GM19467 (cell line): ENCODE measurements around the gene ZNF521.
"Not testable (repeated sequence)": the region's sequence is repeated elsewhere in the genome, so short reads cannot be mapped to it uniquely, and the experiment has no call there.

Experiments
- ATAC-seq: cut with Tn5 transposase; IDR thresholded peaks from one replicate; pipeline ENCODE4 v1.9.1; 2021; ENCODE audit warnings: mild to moderate bottlenecking, moderate library complexity; ENCODE audit not compliant: unreplicated experiment

The ZNF521 gene

GRCh38 chr18:25295624-25296138, 56.3 kb downstream of the ZNF521 start:
- ATAC-seq, result no peak

GRCh38 chr18:25291150-25291549, 60.8 kb downstream of the ZNF521 start:
- no peak for ATAC-seq

GRCh38 chr18:25289001-25289631, 62.9 kb downstream of the ZNF521 start:
- no peak for ATAC-seq

GRCh38 chr18:25288340-25288938, 63.5 kb downstream of the ZNF521 start:
- no peak for ATAC-seq

GRCh38 chr18:25287106-25287505, 64.9 kb downstream of the ZNF521 start:
- no peak for ATAC-seq

- ATAC-seq, result no peak
Measured at GRCh38 chr18:25284861-25285550, 67.0 kb downstream of the ZNF521 start.

GRCh38 chr18:25284281-25284680, 67.7 kb downstream of the ZNF521 start:
- ATAC-seq, result no peak

GRCh38 chr18:25283781-25284180, 68.2 kb downstream of the ZNF521 start:
- ATAC-seq, result no peak

- ATAC-seq, result no peak
Measured at GRCh38 chr18:25282896-25283703, 68.9 kb downstream of the ZNF521 start.

GRCh38 chr18:25282282-25282681, 69.7 kb downstream of the ZNF521 start:
- no peak for ATAC-seq

- ATAC-seq, result no peak
Measured at GRCh38 chr18:25281556-25281955, 70.4 kb downstream of the ZNF521 start.

GRCh38 chr18:25279961-25280360, 72.0 kb downstream of the ZNF521 start:
- ATAC-seq, result no peak

- no peak for ATAC-seq
Measured at GRCh38 chr18:25279556-25279955, 72.4 kb downstream of the ZNF521 start.

- ATAC-seq, result no peak
Measured at GRCh38 chr18:25279133-25279532, 72.8 kb downstream of the ZNF521 start.

GRCh38 chr18:25278394-25278793, 73.6 kb downstream of the ZNF521 start:
- no peak for ATAC-seq

GRCh38 chr18:25275412-25276001, 76.5 kb downstream of the ZNF521 start:
- ATAC-seq, result no peak

- ATAC-seq, result no peak
Measured at GRCh38 chr18:25274926-25275325, 77.0 kb downstream of the ZNF521 start.

- ATAC-seq, result not testable (repeated sequence)
Measured at GRCh38 chr18:25266931-25267527, 84.9 kb downstream of the ZNF521 start.

- ATAC-seq, result no peak
Measured at GRCh38 chr18:25262920-25263319, 89.0 kb downstream of the ZNF521 start.

GRCh38 chr18:25261768-25262167, 90.2 kb downstream of the ZNF521 start:
- ATAC-seq, result no peak
